Testis (tissue), 3 donors: ENCODE measurements around the gene EPGN. TPM values are rescaled to one million over a fixed set of nuclear protein-coding genes. Genes with fewer than 3 reads are reported as not detected.

Experiments used
- DNase-seq: peaks from one replicate; pipeline ENCODE4 v3.0.0-alpha.2; 2019
- H3K27ac ChIP-seq, 2 donors: fragments of 200-600 bp; sonication (generic); one replicate each; pipeline ENCODE4 v1.5.1; 2019
- H3K27me3 ChIP-seq: fragments of 200-600 bp; sonication (generic); one replicate; pipeline ENCODE4 v1.5.1; 2019
- H3K36me3 ChIP-seq: fragments of 200-600 bp; sonication (generic); one replicate; pipeline ENCODE4 v1.5.1; 2017; ENCODE audit warnings: low read depth; ENCODE audit errors: missing control alignments
- H3K4me1 ChIP-seq: fragments of 200-600 bp; sonication (generic); one replicate; pipeline ENCODE4 v1.5.1; 2019
- H3K4me3 ChIP-seq, 2 donors: fragments of 200-600 bp; sonication (generic); one replicate each; pipeline ENCODE4 v1.5.1; 2017 to 2019
- H3K9me3 ChIP-seq: fragments of 200-600 bp; sonication (generic); one replicate; pipeline ENCODE4 v1.5.1; 2017
- POLR2A ChIP-seq: fragments of 450-650 bp; IDR thresholded peaks from one replicate; pipeline ENCODE4 v1.6.1; 2017; ENCODE audit warnings: antibody characterized with exemption, mild to moderate bottlenecking, moderate library complexity
- WGBS, 2 donors: methylation state at CpG; one replicate each; pipeline ENCODE4 v1.1.5; 2018; 5-methylcytosine and 5-hydroxymethylcytosine counted together
- intact Hi-C: fragments of 100-400 bp; cut with DNase I; formaldehyde crosslinking; loops from one replicate; pipeline ENCODE4 v1.15.1; 2023; ENCODE audit warnings: low total_unique reads
- polyA plus RNA-seq: library from polyadenylated mRNA; stranded (reverse); fragments of 350-450 nt; fragmentation: Illumina TruSeq; extraction: RNeasy Lipid Tissue Mini Kit (QIAGEN cat#74804); gene quantifications from one replicate; pipeline ENCODE4 v1.2.3, GENCODE V29; 2014; ENCODE audit warnings: low read depth, low replicate concordance; ENCODE audit not compliant: insufficient read depth
- total RNA-seq, 2 donors: library from RNA; depleted of rRNA; stranded (reverse); fragments of >200 nt; gene quantifications; one replicate each; pipeline ENCODE4 v1.2.3, GENCODE V29; 2016
- TF ChIP-seq, protein P1 (sequence below), 3 experiments: fragments of 450-650 bp in 2 of 3; fragments of 200-600 bp in 1 of 3; sonication (generic) in 1 of 3; IDR thresholded peaks; one replicate each; pipeline ENCODE4 v1.5.1; 2016 to 2019; ENCODE audit warnings: antibody characterized with exemption in 3 of 3, mild to moderate bottlenecking in 2 of 3, moderate library complexity in 1 of 3

Gene EPGN
- total and polyA plus RNA-seq, 3 donors from 2014 or later: 0.25 to 1.7 TPM; not detected in 1

DNA sequence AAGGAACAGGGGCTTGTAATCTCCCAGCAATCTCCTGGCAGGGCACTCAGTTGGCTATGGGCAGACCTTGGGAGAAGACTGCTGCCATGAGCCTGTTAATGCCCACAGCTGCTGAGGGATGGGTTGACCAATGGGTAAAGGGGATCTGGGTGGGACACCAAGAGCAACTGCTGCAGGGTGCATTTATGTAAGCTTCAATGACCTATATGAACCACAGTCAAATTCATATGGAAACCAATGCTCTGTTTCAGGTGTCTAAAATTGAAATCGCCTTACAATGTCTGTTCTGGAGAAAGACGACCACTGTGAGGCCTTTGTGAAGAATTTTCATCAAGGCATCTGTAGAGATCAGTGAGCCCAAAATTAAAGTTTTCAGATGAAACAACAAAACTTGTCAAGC lies 6.1 kb downstream of the EPGN start:
- H3K27me3 ChIP-seq: no peaks in the 10 kb centered on the region
- H3K9me3 ChIP-seq: no peaks in the 10 kb centered on the region
- 86 to 100% methylated on average over 2 of the region's 2 CpGs for WGBS, 2 donors
- no peaks in the 10 kb centered on the region for H3K36me3 ChIP-seq
- DNase-seq: no peak
- H3K4me1 ChIP-seq: no peaks in the 10 kb centered on the region
- no peak overlapping the region for H3K4me3 ChIP-seq
- intact Hi-C loops: no loop called here
- TF ChIP-seq, protein P1, sequence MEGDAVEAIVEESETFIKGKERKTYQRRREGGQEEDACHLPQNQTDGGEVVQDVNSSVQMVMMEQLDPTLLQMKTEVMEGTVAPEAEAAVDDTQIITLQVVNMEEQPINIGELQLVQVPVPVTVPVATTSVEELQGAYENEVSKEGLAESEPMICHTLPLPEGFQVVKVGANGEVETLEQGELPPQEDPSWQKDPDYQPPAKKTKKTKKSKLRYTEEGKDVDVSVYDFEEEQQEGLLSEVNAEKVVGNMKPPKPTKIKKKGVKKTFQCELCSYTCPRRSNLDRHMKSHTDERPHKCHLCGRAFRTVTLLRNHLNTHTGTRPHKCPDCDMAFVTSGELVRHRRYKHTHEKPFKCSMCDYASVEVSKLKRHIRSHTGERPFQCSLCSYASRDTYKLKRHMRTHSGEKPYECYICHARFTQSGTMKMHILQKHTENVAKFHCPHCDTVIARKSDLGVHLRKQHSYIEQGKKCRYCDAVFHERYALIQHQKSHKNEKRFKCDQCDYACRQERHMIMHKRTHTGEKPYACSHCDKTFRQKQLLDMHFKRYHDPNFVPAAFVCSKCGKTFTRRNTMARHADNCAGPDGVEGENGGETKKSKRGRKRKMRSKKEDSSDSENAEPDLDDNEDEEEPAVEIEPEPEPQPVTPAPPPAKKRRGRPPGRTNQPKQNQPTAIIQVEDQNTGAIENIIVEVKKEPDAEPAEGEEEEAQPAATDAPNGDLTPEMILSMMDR (IDR thresholded peaks at IDR 0.05): no peak
- TF ChIP-seq POLR2A: no peak
- H3K27ac ChIP-seq: no peak overlapping the region

DNA sequence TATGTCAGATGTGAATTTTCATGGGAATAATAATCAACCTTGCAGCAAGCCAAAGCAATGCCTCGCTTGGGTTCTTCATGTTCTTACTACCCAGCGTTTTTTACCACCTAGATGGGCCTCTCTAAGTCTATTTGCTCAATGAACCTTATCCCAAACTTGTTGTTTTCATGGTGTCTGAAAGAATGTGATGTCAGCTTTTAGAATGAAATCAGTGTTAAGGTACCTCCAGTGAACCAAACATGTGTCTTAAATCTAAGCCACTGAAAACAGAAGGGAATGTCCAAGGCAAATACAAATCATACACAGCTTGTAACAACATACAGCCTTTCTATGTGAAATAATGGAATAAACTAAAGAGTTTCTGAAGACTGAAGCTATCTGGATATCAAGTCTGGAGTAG lies 6.7 kb downstream of the EPGN start:
- Histone ChIP-seq H3K4me1 (no peaks in the 10 kb centered on the region), H3K9me3 (no peaks in the 10 kb centered on the region), H3K27me3 (no peaks in the 10 kb centered on the region), H3K36me3 (no peaks in the 10 kb centered on the region), H3K4me3 (no peak overlapping the region), H3K27ac (no peak overlapping the region)
- no peak for DNase-seq
- whole genome bisulfite sequencing, 2 donors: 81 to 88% methylated on average over 2 of the region's 2 CpGs
- intact Hi-C loops: no loop called here
- TF ChIP-seq POLR2A: no peak
- TF ChIP-seq, protein P1 (IDR thresholded peaks at IDR 0.05): no peak

DNA sequence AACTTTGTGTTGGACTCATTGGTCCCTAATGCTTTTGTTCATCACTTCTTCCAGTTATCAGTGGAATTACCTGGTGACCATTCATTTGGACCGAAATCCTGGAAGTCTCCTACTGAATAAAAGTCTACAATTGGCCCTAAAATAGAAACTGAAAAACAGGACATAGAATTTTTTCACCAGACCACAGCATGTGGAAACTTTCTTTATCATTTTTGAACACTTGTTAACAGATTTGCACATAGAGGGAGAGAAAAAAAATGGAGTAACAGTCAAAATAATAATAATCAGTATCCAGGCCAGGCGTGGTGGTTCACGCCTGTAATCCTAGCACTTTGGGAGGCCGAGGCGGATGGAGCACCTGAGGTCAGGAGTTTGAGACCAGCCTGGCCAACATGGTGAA lies 7.1 kb downstream of the EPGN start:
- intact Hi-C loops: no loop called here
- Histone ChIP-seq H3K9me3 (no peaks in the 10 kb centered on the region), H3K4me3 (no peak overlapping the region), H3K27me3 (no peaks in the 10 kb centered on the region), H3K27ac (no peak overlapping the region), H3K4me1 (no peaks in the 10 kb centered on the region), H3K36me3 (no peaks in the 10 kb centered on the region)
- TF ChIP-seq, protein P1 (IDR thresholded peaks at IDR 0.05): no peak
- TF ChIP-seq POLR2A: no peak
- DNase-seq: no peak
- 88 to 90% methylated on average over 5 of the region's 5 CpGs for WGBS, 2 donors

DNA sequence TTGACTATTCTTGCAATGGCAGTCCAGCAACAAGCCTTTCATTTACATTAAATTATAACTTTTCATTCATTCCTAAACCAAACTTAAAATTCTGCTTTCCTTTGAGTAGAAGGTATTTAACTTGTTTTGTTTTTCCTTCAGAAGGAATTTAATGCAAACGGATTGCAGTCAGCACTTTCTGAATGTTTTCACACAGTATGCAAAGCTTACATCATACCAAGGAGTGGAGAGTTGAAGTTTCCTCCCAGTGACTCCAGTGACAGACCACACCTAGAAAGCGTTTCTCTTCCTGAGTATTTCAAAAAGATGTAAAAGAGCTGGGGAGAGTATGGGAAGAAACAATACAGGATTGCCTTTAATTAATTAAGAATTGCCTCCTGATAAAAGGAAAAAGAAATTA lies 8.1 kb downstream of the EPGN start:
- TF ChIP-seq, protein P1 (IDR thresholded peaks at IDR 0.05): no peak
- no peak for TF ChIP-seq POLR2A
- Histone ChIP-seq H3K27me3 (no peaks in the 10 kb centered on the region), H3K36me3 (no peaks in the 10 kb centered on the region), H3K9me3 (no peaks in the 10 kb centered on the region), H3K4me3 (no peak overlapping the region), H3K27ac (no peak overlapping the region), H3K4me1 (no peaks in the 10 kb centered on the region)
- intact Hi-C loops: no loop called here
- no peak for DNase-seq
- WGBS, 2 donors: 69 to 72% methylated on average over 2 of the region's 2 CpGs

DNA sequence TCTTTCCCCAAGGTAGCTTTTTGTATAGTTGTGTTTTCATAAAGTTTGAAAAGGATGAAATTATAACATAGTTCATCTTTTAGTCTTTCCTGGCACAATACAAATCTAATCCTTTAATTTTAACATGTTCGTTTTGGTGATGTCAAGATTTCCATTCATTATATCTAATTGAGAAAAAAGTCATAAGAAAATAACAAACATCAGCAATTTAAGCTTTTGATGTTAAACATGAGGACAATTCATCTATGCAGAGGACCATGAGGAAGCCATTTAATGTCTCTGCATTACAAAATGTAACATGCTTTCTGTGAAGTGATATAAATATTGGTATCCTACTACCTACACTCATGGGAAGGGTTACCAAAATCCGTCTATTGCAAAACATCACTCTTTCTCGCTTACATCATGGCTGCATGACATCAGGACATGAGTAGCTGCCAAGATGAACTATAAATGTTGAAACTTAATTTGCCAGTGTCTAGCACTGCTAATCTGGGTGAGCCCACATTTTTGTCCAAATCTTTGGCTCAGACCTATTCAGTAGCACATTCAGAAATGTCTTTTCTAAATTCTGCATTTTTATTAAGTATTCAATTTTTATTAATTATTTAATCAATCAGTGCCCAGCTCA lies 9.5 kb downstream of the EPGN start:
- no peak for TF ChIP-seq POLR2A
- TF ChIP-seq, protein P1 (IDR thresholded peaks at IDR 0.05): no peak
- intact Hi-C loops: no loop called here
- Histone ChIP-seq H3K27me3 (no peaks in the 10 kb centered on the region), H3K4me1 (no peaks in the 10 kb centered on the region), H3K27ac (no peak overlapping the region), H3K9me3 (no peaks in the 10 kb centered on the region), H3K4me3 (no peak overlapping the region), H3K36me3 (no peaks in the 10 kb centered on the region)
- DNase-seq: no peak
- WGBS, 2 donors: 77 to 88% methylated on average over 3 of the region's 3 CpGs
